ENCODE measurements around the gene ITSN1.

DNA sequence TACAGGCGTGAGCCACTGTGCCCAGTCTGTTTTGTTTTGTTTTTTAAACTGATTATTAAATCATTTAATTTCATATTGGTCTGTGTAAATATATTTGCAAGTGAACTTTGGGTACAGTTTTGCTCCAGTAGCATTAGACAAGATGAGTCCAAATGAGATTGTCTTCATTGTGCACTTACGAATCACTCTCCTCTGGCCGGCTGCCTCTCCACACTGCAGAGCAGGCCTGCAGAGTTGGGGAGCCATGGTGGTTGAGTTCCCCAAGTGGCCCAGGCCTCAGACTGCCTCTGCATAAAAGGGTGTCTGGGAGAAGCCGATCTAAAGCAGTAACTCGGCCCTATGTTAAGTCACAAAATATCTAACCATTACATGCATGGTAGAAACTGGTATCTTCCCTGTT, 198.5 kb downstream of the ITSN1 start:
- TF ChIP-seq, protein P1, sequence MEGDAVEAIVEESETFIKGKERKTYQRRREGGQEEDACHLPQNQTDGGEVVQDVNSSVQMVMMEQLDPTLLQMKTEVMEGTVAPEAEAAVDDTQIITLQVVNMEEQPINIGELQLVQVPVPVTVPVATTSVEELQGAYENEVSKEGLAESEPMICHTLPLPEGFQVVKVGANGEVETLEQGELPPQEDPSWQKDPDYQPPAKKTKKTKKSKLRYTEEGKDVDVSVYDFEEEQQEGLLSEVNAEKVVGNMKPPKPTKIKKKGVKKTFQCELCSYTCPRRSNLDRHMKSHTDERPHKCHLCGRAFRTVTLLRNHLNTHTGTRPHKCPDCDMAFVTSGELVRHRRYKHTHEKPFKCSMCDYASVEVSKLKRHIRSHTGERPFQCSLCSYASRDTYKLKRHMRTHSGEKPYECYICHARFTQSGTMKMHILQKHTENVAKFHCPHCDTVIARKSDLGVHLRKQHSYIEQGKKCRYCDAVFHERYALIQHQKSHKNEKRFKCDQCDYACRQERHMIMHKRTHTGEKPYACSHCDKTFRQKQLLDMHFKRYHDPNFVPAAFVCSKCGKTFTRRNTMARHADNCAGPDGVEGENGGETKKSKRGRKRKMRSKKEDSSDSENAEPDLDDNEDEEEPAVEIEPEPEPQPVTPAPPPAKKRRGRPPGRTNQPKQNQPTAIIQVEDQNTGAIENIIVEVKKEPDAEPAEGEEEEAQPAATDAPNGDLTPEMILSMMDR (IDR thresholded peaks at IDR 0.05), result no peak
- no peak for TF ChIP-seq ZFX (IDR thresholded peaks at IDR 0.05; ENCODE audit: borderline replicate concordance)
